Measurements from ENCODE around the gene PXDN.

The PXDN gene

GRCh38 chr2:1645761-1646476 lies 98.4 kb downstream of the PXDN start:
- DNase-seq, result no peak

GRCh38 chr2:1644427-1644826 lies 99.9 kb downstream of the PXDN start:
- DNase-seq, result no peak

GRCh38 chr2:1642993-1643619 lies 101.2 kb downstream of the PXDN start:
- no peak for DNase-seq

DNA sequence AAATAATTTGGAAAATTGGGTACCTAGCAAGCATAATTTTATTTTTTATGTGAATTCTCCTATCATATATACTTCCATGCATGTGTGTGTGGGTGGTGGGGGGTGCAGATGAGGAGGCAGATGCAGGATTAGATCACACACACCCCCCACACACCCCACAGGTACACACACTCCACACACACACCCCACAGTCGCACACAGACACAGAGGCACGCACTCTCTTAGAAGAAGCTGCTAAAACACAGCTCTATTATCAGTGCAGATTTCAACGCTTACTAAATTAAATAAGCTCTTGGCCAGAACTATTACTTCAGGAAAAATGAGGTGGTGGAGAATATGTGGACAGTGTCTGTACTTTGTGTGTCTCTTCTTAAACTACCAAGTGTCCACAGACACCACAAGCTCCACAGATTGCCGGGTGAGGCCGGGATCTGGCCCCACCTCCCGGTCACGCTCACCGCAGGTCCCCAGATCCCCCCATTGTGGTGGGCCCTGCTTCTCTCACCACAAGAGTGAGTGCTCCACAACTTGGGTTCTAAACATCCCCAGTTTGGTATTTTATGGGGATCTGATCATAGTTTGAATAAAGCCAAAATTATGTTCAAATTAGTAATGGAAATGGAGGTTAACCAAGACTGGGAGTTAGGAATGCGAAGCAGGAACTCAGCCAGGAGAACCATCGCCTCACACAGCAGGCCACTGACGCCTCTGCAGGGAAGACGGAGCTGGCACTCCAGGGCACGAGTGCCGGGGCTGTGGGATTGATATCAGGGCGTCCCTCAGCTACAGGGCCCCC lies 102.1 kb downstream of the PXDN start:
- no peak for DNase-seq

- DNase-seq, result no peak
These were observed 102.8 kb downstream of the PXDN start for GRCh38 chr2:1641523-1641922.

- DNase-seq, result no peak
These were observed 103.8 kb downstream of the PXDN start for GRCh38 chr2:1640301-1641135.

DNA sequence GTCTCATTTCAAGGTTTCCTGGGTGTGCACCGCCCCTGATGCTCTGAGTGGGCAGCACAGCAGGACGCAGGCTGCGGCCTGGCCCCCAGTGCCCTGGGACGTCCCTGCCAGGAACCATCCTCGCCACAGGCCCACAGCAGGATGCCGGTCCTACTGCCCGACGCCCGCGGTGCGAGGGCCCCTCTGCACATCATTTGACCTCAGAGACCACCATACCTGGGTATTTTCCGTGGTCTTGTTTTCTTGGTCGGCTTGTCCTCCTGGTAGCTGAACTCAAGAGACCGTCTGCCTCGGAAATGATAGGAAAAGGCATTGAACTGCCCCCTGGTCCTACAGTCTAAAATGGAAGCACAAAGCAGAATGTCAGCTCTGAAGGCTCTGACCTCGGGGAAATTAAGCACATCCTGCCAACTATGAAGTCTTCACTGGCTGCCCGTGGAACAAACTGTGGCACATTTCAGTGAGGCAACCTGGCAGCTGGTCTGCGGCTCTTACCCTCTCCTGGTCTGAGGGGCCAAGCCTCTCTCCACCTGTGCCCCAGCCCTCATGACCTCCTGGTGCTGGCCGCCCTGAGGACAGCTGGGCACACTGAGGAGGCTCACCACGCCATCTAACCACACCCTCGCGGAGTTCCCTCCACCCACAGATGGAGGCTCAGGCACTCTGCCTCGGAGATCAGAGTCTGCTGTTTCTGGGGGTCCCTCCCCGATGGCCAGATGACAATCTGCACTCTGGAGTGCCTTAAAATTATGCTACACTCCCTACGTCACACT lies 105.0 kb downstream of the PXDN start:
- DNase-seq, result no peak

DNA sequence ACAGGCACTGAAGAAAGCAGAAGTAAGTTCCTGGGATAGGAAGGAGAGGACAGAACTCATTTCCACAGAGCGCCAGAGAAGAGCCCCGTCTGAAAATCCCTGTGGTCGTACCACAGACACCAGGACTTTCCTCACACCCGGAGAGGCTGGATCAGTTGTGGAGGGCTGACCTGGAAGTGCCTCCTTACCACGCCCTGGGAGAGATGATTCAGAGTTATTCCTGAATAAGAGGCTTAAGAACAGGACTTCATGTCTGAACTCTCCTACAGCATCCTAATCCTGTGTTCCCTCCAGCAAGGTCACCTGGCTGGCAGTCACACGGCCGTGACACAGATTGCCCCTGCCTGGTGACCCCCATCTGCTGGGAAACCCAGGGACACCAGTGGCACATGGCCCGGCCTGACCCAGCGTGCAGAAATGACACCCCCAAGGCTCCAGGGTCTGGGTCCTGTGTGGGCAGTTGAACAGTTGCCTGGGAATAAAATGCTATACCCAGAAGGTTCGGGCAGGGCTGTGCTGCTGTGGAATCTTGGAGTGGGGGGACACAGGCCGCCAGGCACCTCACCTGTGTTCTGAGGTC lies 105.9 kb downstream of the PXDN start:
- no peak for DNase-seq

DNA sequence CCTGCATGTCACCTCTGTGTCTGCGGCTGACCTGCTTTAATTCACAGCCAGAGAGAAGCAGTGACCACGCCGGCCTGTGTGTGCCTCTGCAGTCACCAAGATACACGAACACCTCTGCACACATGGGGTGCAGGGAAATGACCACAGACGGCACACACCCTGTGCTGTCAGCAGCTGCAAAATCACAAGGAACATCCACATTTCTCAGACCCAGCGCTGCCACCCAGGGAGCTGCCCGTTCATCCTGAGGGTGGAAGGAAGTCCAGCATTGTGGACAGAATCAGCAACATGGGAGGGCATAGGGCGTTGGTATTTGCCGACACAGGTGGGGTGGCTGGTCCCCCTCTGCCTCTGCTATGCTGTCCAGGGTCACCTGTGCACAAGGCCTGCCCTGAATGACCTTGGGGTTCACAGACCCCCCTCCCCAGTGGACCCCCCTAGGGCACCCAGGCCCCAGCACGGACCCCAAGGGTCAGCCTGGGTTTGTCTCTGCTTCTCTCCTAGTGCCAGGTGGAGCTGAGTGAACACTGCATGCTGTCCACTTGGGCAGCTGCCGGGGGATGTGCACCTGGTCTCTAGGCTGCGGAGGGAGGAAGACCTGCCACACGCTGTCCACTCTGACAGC lies 107.4 kb downstream of the PXDN start:
- DNase-seq, result no peak

GRCh38 chr2:1635823-1636222 lies 108.5 kb downstream of the PXDN start:
- DNase-seq, result no peak

DNA sequence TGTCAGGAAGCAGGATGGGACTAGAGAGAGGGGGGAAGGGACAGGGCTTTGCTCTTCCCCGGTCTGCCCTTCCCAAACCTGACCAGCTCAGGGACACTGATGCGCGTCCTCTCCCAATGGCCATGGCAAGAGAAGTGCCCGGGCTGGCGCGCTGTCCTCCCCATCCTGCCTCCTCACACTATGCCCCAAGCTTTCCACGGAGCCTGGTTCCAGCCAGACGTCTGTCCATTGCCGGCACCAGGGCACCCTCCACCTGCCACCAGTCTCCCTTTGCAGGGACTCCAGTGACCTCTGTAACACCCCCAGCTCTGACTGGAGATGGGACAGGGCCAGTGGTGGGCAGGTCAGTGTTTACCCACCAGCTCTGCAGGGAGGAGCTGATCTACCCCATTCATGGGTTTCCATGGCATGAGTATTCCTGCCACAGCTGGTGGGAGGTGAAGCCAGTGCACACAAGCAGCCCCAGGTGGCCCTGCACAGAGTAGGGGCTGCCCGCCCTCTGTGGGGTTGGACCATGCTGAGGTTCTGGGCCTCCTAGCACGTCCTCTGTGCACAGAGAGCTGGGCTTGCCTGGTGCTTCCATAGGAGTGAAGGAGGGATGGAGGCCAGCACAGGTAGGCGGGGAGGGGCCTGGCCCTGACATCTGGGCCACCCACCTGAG lies 109.5 kb downstream of the PXDN start:
- DNase-seq, result no peak

DNA sequence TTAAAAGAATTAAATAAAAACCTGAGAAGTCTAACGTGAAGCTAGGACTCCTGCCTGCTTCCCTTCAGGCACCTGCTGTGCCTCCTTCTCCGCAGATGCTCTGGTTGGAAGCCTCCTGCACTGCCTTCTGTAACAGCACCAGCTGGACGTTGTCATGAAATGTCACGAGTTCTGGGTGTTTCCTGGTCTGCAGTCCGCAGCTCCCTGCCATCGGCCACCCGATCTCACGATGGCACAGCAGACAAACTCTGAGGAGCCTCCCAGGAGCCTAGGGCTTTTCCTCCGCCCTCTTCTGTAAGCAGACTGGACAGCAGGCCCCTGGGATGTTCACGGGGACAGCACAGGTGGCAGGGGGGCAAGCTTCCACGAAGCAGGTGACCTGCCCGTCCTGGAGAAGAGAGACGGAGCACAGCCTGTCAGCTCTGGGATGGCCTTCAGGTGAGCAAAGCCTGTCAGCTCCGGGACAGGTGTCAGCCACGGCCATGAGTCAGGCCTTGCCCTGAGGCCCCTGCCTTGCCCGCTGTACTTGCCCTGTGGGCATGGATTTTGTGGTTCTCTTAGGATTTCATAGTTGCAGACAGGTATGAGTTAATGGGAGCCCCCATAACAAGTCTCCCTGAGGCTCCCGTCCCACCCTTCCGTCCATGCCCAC lies 110.3 kb downstream of the PXDN start:
- no peak for DNase-seq

- no peak for DNase-seq
These were observed 111.1 kb downstream of the PXDN start for GRCh38 chr2:1633092-1633671.

GRCh38 chr2:1632510-1632909 lies 111.8 kb downstream of the PXDN start:
- no peak for DNase-seq

DNA sequence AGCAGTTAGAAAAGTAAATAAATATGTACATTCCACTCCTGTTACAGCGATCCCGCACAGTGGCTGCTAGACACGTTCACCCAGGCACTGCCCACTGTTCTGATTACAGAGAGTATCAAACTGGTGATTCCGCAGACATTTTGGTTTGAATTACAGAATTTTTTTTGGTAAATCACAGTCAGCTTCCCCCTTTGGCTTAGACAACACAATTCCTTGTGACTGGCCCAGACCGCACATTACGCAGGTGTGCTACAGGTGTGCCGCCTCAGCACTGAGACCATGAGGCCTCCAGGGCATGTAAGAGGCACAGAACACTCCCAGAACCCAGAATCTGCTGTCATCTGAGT lies 112.3 kb downstream of the PXDN start:
- DNase-seq, result no peak

- DNase-seq, result no peak
These were observed 112.9 kb downstream of the PXDN start for GRCh38 chr2:1631292-1632001.

- no peak for DNase-seq
These were observed 115.4 kb downstream of the PXDN start for GRCh38 chr2:1628893-1629292.

- no peak for DNase-seq
These were observed 116.5 kb downstream of the PXDN start for GRCh38 chr2:1627628-1628381.

DNA sequence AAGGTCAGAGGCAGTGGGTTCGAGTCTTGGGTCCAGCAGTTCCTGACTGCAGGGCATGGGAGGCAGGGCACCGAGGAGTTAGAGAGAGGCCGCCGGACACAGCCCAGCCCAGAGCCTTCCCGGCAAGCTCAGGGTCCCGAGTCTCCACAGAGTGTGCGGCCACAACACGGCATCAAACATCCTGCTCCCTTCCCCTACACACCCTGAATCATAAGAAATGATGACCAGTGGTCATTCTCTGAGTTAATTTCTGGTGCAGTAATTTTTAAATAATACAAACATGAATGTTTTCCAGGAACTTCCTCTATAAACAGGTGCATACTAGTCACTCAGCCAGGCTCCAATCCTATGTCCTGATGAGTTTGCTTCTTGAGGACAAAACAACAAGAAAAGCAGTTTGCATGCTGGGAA lies 118.0 kb downstream of the PXDN start:
- DNase-seq, result no peak
